HG03460 (cell line): Measurements from ENCODE around the gene DPYSL3.

Source experiments
- ATAC-seq: cut with Tn5 transposase; IDR thresholded peaks from one replicate; pipeline ENCODE4 v1.9.1; 2021; ENCODE audit not compliant: unreplicated experiment

Gene DPYSL3

DNA sequence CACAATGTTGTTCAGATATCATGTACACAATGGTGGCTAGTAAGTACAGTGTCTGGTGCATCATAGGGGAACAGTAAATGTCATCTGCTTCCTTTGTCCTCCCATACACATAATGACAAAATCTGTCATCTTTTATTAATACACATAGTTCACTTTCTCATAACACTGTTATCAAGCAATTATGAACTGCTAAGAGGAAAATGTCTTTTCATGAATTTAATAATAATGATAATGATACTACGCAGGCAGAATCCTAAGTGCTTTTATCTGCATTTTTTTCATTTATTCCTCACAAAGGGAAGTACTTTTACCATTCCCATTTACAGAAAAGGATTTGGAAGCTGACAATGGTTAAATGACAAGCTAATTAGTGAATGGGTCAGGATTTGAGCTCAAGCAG lies 35.7 kb downstream of the DPYSL3 start:
- no peak for ATAC-seq

GRCh38 chr5:147472664-147473475 lies 37.0 kb downstream of the DPYSL3 start:
- no peak for ATAC-seq

GRCh38 chr5:147467973-147468508 lies 41.8 kb downstream of the DPYSL3 start:
- ATAC-seq: no peak

GRCh38 chr5:147466360-147466980 lies 43.4 kb downstream of the DPYSL3 start:
- no peak for ATAC-seq

DNA sequence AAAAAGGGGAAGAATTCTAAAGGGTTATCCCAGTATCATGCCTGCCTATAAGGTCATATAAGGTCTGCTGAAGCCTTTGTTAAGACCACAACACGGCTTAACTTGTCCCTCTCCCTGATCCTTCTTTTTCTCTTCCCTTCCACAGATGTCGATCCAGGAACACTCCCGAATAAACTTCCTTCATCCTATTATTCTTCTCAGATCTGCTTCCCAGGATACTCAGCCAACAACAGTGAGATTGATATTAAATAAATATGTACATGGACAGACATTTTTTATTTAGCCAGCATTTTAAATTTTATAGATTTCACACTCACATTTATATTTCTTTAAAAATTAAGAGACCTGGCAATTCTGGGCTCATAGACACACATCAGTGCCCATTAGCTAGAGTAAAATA lies 44.1 kb downstream of the DPYSL3 start:
- ATAC-seq: no peak

- no peak for ATAC-seq
Measured at GRCh38 chr5:147464211-147464610, 45.7 kb downstream of the DPYSL3 start.

GRCh38 chr5:147461915-147462314 lies 48.0 kb downstream of the DPYSL3 start:
- ATAC-seq: no peak

GRCh38 chr5:147460380-147460779 lies 49.5 kb downstream of the DPYSL3 start:
- ATAC-seq: no peak

DNA sequence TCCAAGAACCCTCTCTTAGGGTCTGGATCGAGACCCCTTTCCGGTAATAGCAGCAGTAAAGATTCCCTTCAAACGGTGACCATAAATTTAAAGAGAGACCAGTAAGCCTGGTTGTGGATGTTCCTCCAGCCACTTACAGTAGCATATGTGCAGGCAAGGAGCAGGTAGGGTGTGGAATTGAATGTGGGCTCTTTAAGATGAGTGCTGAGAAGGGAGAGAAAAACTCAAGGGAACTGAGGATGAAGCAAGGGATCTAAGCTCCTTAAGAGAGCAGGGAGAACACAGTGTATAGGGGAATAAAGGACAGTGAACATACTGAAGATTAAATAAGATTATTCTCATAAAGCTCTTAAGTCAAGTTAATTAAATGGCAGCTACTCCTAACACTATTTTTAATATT lies 51.3 kb downstream of the DPYSL3 start:
- no peak for ATAC-seq

GRCh38 chr5:147455822-147456450 lies 53.9 kb downstream of the DPYSL3 start:
- ATAC-seq: no peak

DNA sequence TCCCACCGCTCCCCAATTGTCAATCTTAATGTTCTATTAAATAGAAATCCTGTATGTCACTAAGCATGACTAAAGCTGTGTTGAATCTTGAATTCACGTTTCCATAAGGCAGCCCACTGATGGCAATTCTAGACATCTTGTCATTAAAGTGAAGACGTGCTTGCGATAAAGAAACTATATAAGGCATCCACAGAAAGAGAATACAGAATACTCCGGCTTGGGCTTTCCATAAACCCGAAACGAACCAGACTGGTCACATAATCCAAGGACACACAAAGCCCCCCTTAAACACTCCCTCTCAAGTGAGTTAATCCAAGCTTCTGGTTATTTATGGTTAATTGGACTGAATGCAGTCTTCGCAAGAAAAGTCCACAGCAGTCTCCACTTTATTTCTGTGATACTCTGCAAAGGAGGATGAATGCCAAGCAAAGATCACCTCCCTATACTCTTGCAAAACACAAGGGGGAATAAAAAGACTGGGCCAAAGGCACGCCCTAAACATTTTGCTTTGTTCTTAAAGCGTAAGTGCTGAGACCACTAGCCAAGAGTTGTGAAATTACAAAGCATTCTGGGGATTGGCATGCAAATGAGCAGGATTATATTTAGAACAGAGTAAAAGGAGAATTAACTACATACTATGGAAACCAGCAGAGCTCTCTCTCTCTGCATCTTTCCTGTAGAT lies 54.7 kb downstream of the DPYSL3 start:
- ATAC-seq: no peak

- peak; percentile 81 for ATAC-seq
Measured at GRCh38 chr5:147453875-147454814, 55.7 kb downstream of the DPYSL3 start.

DNA sequence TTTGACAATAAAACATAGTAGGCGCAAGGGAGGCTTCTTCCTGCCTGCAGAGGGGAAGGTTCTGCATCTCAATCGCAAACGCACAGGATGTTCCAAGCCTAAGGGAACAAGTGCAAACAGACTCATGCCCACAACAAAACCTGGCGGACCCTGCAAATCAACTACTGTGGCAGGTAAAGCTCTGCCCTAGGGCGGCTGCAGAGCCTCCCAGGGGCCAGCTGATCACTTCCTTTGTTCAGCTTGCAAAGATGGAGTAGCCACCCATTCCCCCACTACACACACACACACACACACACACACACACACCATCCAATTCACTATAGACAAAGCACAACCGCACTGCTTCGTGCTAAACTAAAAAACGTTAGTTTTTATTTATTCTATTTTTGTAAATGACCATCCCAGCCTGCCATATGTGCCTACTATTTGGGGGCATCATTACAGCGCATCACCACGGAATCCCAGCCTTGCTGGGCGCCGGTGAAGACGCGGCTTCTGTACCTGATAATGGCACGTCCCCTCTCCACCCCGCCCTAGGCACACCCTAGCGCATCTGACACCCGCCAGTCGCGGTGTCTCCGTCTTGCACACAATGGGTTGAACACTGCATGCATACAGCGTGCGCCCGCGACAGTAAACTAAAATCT lies 57.6 kb downstream of the DPYSL3 start:
- ATAC-seq: no peak

GRCh38 chr5:147451193-147451592 lies 58.7 kb downstream of the DPYSL3 start:
- ATAC-seq: no peak

- no peak for ATAC-seq
Measured at GRCh38 chr5:147450606-147451005, 59.3 kb downstream of the DPYSL3 start.

- ATAC-seq: no peak
Measured at GRCh38 chr5:147448766-147449165, 61.1 kb downstream of the DPYSL3 start.

DNA sequence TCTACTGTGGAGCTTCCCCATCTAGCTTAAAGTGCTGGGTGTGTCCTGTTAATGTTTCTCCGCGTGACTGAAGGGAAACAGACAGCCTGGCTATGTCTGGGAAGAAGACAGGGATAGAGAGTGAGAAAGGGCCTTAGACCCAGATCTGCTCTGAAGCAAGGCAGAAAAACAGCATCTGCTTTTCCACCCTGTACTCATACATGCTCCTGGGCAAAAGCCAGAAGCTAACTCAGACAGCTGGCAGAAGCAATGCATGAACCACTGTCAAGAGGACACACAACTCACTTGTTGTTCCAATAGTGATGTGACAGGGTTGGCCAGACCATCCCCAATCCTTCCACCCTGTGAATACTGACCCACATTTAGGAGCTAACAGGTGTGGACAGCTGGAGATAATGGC lies 63.3 kb downstream of the DPYSL3 start:
- ATAC-seq: no peak

- ATAC-seq: no peak
Measured at GRCh38 chr5:147445917-147446316, 64.0 kb downstream of the DPYSL3 start.

DNA sequence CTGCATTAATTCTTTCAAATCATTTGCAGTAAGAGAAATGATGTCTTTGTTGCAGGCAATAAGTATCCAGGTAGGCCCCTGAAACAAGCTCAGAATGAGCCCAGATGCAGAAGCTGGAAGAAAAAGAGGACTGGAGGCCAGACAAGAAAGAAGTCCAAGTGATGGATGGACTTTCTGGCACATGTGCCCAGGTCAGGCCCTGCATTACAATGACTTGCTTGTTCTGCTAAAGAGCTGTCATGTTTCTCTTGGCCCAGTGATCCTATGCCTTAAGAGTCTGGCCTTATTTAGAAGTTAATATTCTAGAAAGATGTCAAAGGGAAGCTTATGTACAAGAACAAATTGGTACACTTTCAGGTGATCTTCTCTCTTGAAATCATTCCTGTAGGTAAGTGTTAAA lies 64.8 kb downstream of the DPYSL3 start:
- no peak for ATAC-seq

DNA sequence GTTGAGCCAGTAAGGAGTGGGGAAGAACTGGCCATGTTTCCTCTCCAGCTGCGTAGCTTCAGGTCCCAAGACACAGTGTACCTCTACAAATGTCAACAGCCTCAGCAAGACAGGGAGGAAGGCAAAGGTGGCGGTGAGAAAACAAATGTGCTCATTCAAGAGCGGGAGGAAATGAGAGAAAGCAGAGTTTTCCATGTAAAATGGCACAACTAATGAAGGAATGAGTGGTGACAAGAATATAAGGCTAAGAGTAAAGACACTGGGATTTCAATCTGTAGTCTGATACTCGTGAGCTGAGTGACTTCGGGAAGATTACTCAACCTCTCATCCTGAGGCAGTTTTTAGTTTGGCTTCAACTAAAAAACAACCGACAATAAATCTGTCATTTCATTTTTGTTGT lies 67.6 kb downstream of the DPYSL3 start:
- ATAC-seq: no peak
